HG02884 (cell line): ENCODE measurements around the gene POTEG.
"Not testable (repeated sequence)": the region's sequence is repeated elsewhere in the genome, so short reads cannot be mapped to it uniquely, and the experiment has no call there.

Source experiments
- ATAC-seq: cut with Tn5 transposase; IDR thresholded peaks from one replicate; pipeline ENCODE4 v1.9.1; 2021; ENCODE audit warnings: mild to moderate bottlenecking, moderate library complexity; ENCODE audit not compliant: unreplicated experiment

The POTEG gene

GRCh38 chr14:19374451-19374903 is 59.7 kb downstream of the POTEG start:
- ATAC-seq: not testable (repeated sequence)

- ATAC-seq: not testable (repeated sequence)
Measured at GRCh38 chr14:19372813-19373500, 61.2 kb downstream of the POTEG start.

- not testable (repeated sequence) for ATAC-seq
Measured at GRCh38 chr14:19371767-19372166, 62.4 kb downstream of the POTEG start.

GRCh38 chr14:19362803-19363202 is 71.3 kb downstream of the POTEG start:
- ATAC-seq: not testable (repeated sequence)

- not testable (repeated sequence) for ATAC-seq
Measured at GRCh38 chr14:19362323-19362722, 71.8 kb downstream of the POTEG start.

GRCh38 chr14:19361636-19362253 is 72.4 kb downstream of the POTEG start:
- not testable (repeated sequence) for ATAC-seq

- not testable (repeated sequence) for ATAC-seq
Measured at GRCh38 chr14:19360937-19361635, 73.1 kb downstream of the POTEG start.
